Subcutaneous abdominal adipose tissue (tissue), 5 donors: Measurements from ENCODE around the gene LARP4B.

Experiments used
- H3K27ac ChIP-seq: one replicate; pipeline ENCODE4 v1.7.0; 2013; ENCODE audit warnings: low read depth, mild to moderate bottlenecking, inconsistent platforms, low read length, moderate library complexity
- H3K27me3 ChIP-seq, 5 donors: one replicate each; pipeline ENCODE4 v1.7.0; 2013; ENCODE audit warnings: low read length in 5 of 5, inconsistent platforms in 1 of 5; ENCODE audit not compliant: control insufficient read depth in 5 of 5, insufficient read depth in 4 of 5
- H3K36me3 ChIP-seq, 5 donors: one replicate each; pipeline ENCODE4 v1.7.0; 2013; ENCODE audit warnings: low read length in 5 of 5; ENCODE audit not compliant: control insufficient read depth in 5 of 5, insufficient read depth in 5 of 5
- H3K4me1 ChIP-seq, 5 donors: one replicate each; pipeline ENCODE4 v1.7.0; 2013; ENCODE audit warnings: low read length in 5 of 5, mild to moderate bottlenecking in 3 of 5, moderate library complexity in 1 of 5; ENCODE audit not compliant: control insufficient read depth in 5 of 5, insufficient read depth in 5 of 5
- H3K4me3 ChIP-seq, 5 donors: one replicate each; pipeline ENCODE4 v1.7.0; 2013; ENCODE audit warnings: low read length in 5 of 5, low read depth in 1 of 5
- H3K9ac ChIP-seq, 5 donors: one replicate each; pipeline ENCODE4 v1.7.0; 2013; ENCODE audit warnings: low read length in 5 of 5, mild to moderate bottlenecking in 4 of 5, moderate library complexity in 3 of 5
- H3K9me3 ChIP-seq, 5 donors: one replicate each; pipeline ENCODE4 v1.7.0; 2013; ENCODE audit warnings: low read length in 5 of 5; ENCODE audit not compliant: control insufficient read depth in 5 of 5
- donor health status: healthy.
- donor health status: healthy.
- donor health status: healthy.
- donor health status: healthy.
- donor health status: healthy.

LARP4B gene

DNA sequence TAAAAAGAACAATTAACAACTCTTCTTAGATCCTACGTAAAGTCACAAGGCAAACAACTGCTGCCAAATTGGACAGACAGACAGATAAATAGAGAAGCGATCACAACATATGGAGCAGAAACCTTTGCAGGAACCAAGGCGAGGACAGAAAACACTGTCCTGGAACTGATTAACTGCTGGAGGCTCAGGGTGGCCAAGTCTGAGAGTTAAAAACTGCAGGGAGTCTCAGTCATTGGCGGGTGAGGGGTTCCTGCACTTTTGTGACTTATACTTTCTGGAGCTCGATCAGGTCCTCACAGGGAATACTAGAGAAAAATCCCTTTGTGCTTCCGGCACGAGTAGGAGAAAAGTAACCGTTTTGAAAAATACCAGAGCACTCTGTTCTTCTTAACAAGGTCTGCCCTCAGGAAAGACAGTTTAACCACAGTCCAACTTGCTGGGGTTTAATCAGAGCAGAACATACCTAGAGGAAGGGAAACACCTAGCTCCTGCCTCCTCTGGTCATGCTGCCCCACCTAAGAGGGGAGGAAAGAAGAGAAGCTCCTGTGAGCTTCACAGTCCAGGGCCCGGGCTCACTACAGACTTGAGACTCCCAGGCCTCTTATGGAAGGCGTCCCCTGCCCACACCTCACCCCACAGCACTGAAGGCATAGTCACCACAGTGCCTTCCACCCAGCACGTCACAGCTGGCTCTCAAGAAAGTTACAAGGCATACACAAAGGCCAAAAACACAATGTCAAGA lies 74.9 kb downstream of the LARP4B start:
- Histone ChIP-seq H3K27me3 (no peaks in the 10 kb centered on the region), H3K27ac (no peak overlapping the region), H3K36me3 (peaks cover 12 to 34% (median 23%) of the 10 kb centered on the region in 5 donors), H3K9ac (peak overlapping the region in 1 of 5 donors; percentile 42), H3K9me3 (no peaks in the 10 kb centered on the region), H3K4me1 (peaks cover 0 to 19% (median 13%) of the 10 kb centered on the region in 5 donors), H3K4me3 (no peak overlapping the region)

DNA sequence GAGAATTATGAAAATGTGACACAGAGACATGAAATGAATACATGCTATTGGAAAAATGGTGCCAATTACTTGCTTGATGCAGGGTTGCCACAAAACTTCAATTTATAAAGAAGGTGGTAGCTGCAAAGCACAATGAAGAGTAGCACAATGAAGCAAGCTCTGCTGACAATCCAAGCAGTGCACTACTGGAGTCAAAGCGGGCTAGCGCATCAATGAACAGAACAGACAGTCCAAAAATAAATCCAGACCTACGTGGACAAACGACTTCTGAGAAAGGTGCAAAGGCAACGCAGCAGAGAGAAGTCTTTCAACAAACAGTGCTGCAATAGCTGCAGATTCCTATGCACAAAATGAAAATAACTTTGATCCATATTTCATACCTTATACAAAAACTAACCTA lies 75.8 kb downstream of the LARP4B start:
- peak overlapping the region in 1 of 5 donors; percentile 42 for H3K9ac ChIP-seq
- H3K36me3 ChIP-seq, result peaks cover 6 to 24% (median 18%) of the 10 kb centered on the region in 5 donors
- H3K4me3 ChIP-seq, result no peak overlapping the region
- H3K27ac ChIP-seq, result no peak overlapping the region
- no peaks in the 10 kb centered on the region for H3K27me3 ChIP-seq
- no peaks in the 10 kb centered on the region for H3K9me3 ChIP-seq
- H3K4me1 ChIP-seq, result peaks cover 0 to 19% (median 13%) of the 10 kb centered on the region in 5 donors

DNA sequence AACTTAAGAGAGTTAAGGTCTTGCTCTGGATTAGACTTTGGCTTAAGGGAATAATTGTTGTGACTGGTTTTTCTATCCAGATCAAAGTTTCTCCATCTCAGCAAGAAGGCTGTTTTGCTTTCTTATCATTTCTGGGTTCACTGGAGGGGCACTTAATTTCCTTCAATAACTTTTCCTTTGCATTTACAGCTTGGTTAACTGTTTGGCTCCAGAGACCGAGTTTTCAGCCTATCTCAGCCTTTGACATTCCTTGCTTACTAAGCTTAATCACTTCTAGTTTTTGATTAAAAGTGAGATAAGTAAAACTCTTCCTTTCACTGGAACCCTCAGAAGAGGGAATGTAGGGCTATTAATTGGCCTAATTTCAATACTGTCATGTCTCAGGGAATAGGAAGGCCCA lies 76.4 kb downstream of the LARP4B start:
- no peak overlapping the region for H3K9ac ChIP-seq
- H3K4me1 ChIP-seq, result peaks cover 0 to 19% (median 13%) of the 10 kb centered on the region in 5 donors
- H3K4me3 ChIP-seq, result no peak overlapping the region
- H3K27me3 ChIP-seq, result no peaks in the 10 kb centered on the region
- H3K27ac ChIP-seq, result no peak overlapping the region
- peaks cover 0 to 4% (median 1%) of the 10 kb centered on the region in 5 donors for H3K9me3 ChIP-seq
- peaks cover 0 to 19% (median 17%) of the 10 kb centered on the region in 5 donors for H3K36me3 ChIP-seq

DNA sequence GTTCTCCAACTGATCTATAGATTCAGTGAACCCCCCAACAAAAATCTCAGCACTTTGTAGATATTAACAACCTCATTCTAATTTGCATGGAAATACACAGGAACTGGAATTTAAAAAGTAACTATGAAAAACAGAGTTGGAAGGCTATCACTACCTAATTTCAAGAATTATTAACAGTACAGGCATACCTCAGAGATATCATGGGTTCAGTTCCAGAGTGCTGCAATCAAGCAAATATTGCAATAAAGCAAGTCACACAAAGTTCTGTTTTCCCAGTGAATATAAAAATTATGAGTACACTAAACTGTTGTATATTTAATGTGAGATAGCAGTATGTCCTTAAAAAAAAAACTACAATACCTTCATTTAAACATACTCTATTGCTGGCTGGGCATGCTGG lies 78.5 kb downstream of the LARP4B start:
- Histone ChIP-seq H3K9me3 (peaks cover 0 to 11% (median 6%) of the 10 kb centered on the region in 5 donors), H3K4me3 (no peak overlapping the region), H3K36me3 (peaks cover 0 to 17% (median 11%) of the 10 kb centered on the region in 5 donors), H3K4me1 (peaks cover 0 to 19% (median 13%) of the 10 kb centered on the region in 5 donors), H3K27me3 (no peaks in the 10 kb centered on the region), H3K27ac (no peak overlapping the region), H3K9ac (no peak overlapping the region)

DNA sequence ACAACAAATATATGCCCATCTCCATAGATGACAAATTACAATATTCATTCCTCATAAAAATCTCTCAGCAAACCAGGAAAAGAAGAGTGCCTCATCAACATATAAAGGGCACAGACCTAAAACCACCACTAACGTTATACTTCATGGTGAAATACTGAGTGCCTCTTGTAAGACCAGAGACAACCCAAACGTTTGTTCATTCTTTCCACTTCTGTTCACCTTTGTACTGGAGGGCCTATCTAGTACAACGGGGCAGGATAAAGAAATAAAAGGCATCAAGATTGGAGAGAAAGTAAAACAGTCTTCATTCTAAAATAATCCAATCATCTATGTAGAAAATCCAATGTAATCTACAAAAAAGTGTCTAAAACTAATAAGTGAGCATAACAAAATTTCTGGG lies 79.1 kb downstream of the LARP4B start:
- no peak overlapping the region for H3K27ac ChIP-seq
- H3K4me1 ChIP-seq, result peaks cover 0 to 19% (median 13%) of the 10 kb centered on the region in 5 donors
- H3K9me3 ChIP-seq, result peaks cover 0 to 11% (median 6%) of the 10 kb centered on the region in 5 donors
- peaks cover 2 to 17% (median 15%) of the 10 kb centered on the region in 5 donors for H3K36me3 ChIP-seq
- H3K4me3 ChIP-seq, result no peak overlapping the region
- H3K27me3 ChIP-seq, result no peaks in the 10 kb centered on the region
- H3K9ac ChIP-seq, result no peak overlapping the region

DNA sequence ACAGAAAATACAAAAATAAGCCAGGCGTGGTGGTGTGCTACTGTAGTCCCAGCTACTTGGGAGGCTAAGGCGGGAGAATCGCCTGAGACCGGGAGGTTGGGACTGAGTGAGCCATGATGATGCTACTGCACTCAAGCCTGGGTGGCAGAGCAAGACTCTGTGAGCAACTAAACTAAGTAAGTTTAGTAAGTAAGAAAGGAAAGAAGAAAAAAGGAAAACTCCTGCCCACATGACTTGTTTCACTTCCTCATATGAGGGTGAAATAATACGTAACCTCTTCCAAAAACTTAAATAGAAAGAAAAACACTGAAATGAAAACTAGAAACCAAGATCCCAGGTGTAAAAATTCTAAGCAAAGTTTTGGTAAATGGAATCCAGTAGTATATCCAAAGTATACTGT lies 79.6 kb downstream of the LARP4B start:
- Histone ChIP-seq H3K27ac (no peak overlapping the region), H3K9ac (no peak overlapping the region), H3K4me3 (no peak overlapping the region), H3K4me1 (peaks cover 0 to 19% (median 16%) of the 10 kb centered on the region in 5 donors), H3K36me3 (peaks cover 7 to 20% (median 17%) of the 10 kb centered on the region in 5 donors), H3K27me3 (no peaks in the 10 kb centered on the region), H3K9me3 (peaks cover 0 to 11% (median 6%) of the 10 kb centered on the region in 5 donors)

DNA sequence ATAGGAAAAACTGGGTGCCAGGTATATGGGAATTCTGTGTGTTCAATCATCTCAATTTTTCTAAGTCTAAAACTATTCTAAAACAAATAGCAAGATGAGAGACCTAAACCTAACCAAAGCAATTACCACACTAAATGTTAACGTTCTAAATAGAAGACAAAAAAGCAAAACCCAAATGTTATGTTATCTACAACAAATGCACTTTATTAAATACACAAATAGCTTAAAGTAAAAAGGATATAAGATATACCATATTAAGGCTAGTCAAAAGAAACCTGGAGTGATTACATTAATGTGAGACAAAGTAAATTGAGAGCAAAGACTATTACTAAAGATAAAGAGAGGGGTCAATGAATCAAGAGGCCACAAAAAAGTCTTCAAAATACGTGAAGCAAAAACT lies 81.4 kb downstream of the LARP4B start:
- Histone ChIP-seq H3K36me3 (peaks cover 11 to 23% (median 17%) of the 10 kb centered on the region in 5 donors), H3K27ac (no peak overlapping the region), H3K9me3 (peaks cover 0 to 11% (median 6%) of the 10 kb centered on the region in 5 donors), H3K27me3 (no peaks in the 10 kb centered on the region), H3K9ac (no peak overlapping the region), H3K4me1 (peaks cover 0 to 10% (median 2%) of the 10 kb centered on the region in 5 donors), H3K4me3 (no peak overlapping the region)

DNA sequence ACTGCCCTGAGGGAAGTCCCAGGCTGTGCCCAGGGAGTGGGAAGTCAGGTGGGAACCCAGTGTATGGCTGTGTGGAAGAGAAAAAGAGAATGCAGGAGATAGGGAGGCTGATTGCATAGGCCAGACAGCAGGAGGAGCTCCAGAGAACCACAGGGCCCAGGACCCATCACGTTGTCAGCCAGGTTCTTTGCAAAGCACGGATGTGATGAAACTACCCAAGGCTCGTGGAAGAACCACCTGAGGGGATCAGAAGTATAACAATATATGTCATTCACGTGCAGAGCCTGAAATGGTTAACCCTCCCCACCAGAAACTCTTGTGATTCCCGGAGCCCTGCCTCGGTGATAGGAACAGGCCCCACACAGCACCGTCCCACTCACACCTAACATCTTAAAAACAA lies 83.6 kb downstream of the LARP4B start:
- Histone ChIP-seq H3K36me3 (peaks cover 11 to 24% (median 21%) of the 10 kb centered on the region in 5 donors), H3K4me3 (no peak overlapping the region), H3K27me3 (no peaks in the 10 kb centered on the region), H3K27ac (no peak overlapping the region), H3K9me3 (peaks cover 0 to 11% (median 6%) of the 10 kb centered on the region in 5 donors), H3K4me1 (peaks cover 0 to 10% (median 0%) of the 10 kb centered on the region in 5 donors), H3K9ac (no peak overlapping the region)

DNA sequence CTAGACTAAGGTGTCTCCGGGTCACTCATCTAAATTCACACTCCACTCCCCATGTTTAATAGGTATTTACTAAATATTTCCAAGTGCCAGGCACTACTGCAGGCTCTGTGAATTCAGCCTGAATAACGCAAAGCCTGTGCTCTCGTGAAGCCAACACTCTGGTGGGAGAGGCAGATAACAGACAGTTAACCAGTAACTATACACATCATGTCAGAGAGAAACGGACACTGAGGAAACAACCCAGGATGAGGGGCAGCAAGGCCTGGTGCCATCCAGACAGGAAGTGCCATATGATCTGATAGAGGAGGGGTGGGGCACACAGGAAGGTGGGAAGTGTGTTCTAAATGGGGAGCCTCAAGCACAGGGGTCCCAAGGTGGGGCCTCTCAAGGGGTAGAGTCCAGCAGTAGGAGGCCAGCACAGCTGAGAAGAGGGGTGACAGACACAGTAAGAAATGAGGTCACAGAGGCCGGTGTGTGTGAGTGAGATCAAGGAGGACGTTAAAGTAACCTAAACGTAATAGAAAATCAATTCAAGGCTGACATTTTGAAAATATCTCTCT lies 85.3 kb downstream of the LARP4B start:
- no peak overlapping the region for H3K27ac ChIP-seq
- peaks cover 0 to 11% (median 6%) of the 10 kb centered on the region in 5 donors for H3K9me3 ChIP-seq
- H3K4me3 ChIP-seq, result no peak overlapping the region
- H3K9ac ChIP-seq, result no peak overlapping the region
- H3K27me3 ChIP-seq, result no peaks in the 10 kb centered on the region
- peaks cover 0 to 10% (median 0%) of the 10 kb centered on the region in 5 donors for H3K4me1 ChIP-seq
- H3K36me3 ChIP-seq, result peaks cover 16 to 39% (median 34%) of the 10 kb centered on the region in 5 donors

DNA sequence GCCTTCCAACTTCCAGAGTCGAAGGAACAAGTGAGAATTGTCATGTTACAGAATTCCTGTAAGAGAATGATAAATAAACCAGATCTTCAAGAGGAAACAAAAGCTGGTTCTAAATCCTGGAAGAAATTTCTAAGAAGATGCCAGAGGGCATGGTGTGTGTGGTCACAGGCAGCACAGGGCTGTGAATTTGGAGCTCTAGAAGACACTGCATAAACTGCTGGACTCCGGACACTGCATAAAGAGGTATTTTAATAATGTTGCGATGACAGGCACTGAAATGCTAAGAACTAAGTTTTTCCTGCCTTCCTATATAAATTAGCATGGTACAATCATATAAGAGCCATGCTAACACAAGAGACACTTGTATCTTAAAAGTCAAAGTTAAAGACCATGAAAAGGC lies 86.0 kb downstream of the LARP4B start:
- no peak overlapping the region for H3K27ac ChIP-seq
- no peaks in the 10 kb centered on the region for H3K27me3 ChIP-seq
- no peak overlapping the region for H3K4me3 ChIP-seq
- no peak overlapping the region for H3K9ac ChIP-seq
- peaks cover 17 to 46% (median 40%) of the 10 kb centered on the region in 5 donors for H3K36me3 ChIP-seq
- H3K9me3 ChIP-seq, result peaks cover 0 to 11% (median 6%) of the 10 kb centered on the region in 5 donors
- H3K4me1 ChIP-seq, result peaks cover 0 to 10% (median 0%) of the 10 kb centered on the region in 5 donors
